K562 (cell line): Measurements from ENCODE around the gene RINT1.

Experiments
- BHLHE40 ChIP-seq: IDR thresholded peaks from 2 replicates; pipeline ENCODE4 v1.6.1; 2011; ENCODE audit warnings: low read length, improper control_type of control experiment
- CHD2 ChIP-seq: IDR thresholded peaks from 2 replicates; pipeline ENCODE4 v1.6.1; 2011; ENCODE audit warnings: low read depth, low read length
- CREM ChIP-seq: IDR thresholded peaks from 2 replicates; pipeline ENCODE4 v1.6.1; 2014; ENCODE audit warnings: antibody characterized with exemption, low read depth
- NCOR1 ChIP-seq: fragments of 450-650 bp; IDR thresholded peaks from 2 replicates; pipeline ENCODE4 v1.6.1; 2016; ENCODE audit warnings: mild to moderate bottlenecking, moderate library complexity
- NFE2L1 ChIP-seq: fragments of 450-650 bp; IDR thresholded peaks from 2 replicates; pipeline ENCODE4 v1.6.1; 2016; ENCODE audit warnings: missing genetic modification characterization, low read depth, mild to moderate bottlenecking, missing compliant biosample characterization, moderate library complexity, borderline replicate concordance
- POLR2A ChIP-seq: fragments of 450-650 bp; conservative IDR thresholded peaks from 2 replicates; pipeline ENCODE4 v1.6.1; 2016
- RBBP5 ChIP-seq: fragments of 200-600 bp; sonication (generic); IDR thresholded peaks from 2 replicates; pipeline ENCODE4 v1.6.1; 2012; ENCODE audit warnings: borderline replicate concordance, mild to moderate bottlenecking, low read length, control low read depth, inconsistent platforms; ENCODE audit not compliant: insufficient read depth, poor library complexity, severe bottlenecking
- SMAD3 ChIP-seq: fragments of 450-650 bp; formaldehyde crosslinking; conservative IDR thresholded peaks from 2 replicates; pipeline ENCODE4 v1.4.0; 2020; ENCODE audit warnings: mild to moderate bottlenecking
- SMC3 ChIP-seq: conservative IDR thresholded peaks from 2 replicates; pipeline ENCODE4 v1.6.1; 2011; ENCODE audit warnings: low read depth, low read length, improper control_type of control experiment; ENCODE audit not compliant: insufficient read depth

DNA sequence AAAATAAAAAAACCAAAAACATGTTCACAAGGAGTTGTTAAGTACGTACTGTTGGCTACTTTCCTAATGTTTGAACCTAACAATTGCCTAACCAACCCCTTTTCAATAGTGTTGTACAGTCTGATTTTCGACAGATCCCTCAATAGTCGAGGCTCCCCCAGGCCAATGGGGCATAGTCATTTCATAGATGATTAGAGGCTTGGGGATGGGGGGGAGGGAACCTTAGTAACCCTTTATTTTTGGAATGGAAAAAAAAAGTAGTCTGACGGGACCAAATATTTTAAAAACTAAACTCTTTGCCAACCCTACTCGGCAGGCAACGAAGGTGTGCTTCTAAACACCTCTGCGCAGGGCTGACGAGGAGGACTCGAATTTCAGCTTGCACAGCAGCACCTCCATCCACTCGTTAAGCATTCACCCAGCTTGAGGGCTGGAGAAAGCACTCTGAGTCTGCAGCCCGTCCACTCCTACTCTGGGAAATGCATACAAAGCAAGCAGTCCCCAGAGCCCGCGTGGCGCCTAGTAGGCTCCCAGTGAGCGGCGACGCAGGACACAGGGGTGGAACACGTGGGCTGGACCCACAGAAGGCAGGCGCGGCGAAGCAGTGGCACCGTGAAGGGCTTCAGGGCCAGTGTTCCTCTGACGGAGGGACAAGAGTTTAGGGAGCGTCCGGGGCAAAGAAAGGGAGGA lies 10.8 kb upstream of the RINT1 start:
- TF ChIP-seq POLR2A (no peak; the same call in 1 of the 2 replicates), RBBP5 (no peak), BHLHE40 (no peak), NFE2L1 (no peak), SMC3 (no peak), SMAD3 (CRISPR knock-in tag) (no peak), NCOR1 (no peak), CREM (peak; percentile 50), CHD2 (no peak)
